Astrocyte (in vitro differentiated cells and primary cell): ENCODE measurements around the gene SSBP3.

Experiments
- EZH2 ChIP-seq: IDR thresholded peaks from 2 replicates; pipeline ENCODE4 v1.6.1; 2012; ENCODE audit warnings: mild to moderate bottlenecking, low read length, inconsistent platforms; ENCODE audit not compliant: insufficient read depth
- TF ChIP-seq, protein P1 (sequence below): IDR thresholded peaks from 2 replicates; pipeline ENCODE4 v1.5.1; 2011; ENCODE audit warnings: low read depth, mild to moderate bottlenecking, inconsistent platforms, low read length, moderate library complexity; ENCODE audit not compliant: insufficient read depth

DNA sequence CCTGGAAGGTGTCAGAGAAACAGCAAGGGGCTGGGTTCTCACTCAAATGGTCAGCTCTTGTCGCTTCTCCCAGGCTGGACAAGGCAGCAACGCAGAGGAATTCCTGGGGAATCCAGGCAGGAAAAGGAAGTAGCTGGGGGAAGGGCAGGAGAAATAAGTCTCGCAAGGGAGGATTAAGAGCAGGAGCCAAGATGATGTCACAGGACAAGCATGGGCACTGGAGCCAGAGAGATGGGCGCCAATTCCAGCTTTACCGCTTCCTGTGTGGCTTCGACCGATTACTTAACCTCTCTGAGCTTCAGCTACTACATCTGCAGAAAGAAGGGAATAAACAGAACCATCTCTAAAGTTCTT, 70.5 kb downstream of the SSBP3 start:
- TF ChIP-seq, protein P1, sequence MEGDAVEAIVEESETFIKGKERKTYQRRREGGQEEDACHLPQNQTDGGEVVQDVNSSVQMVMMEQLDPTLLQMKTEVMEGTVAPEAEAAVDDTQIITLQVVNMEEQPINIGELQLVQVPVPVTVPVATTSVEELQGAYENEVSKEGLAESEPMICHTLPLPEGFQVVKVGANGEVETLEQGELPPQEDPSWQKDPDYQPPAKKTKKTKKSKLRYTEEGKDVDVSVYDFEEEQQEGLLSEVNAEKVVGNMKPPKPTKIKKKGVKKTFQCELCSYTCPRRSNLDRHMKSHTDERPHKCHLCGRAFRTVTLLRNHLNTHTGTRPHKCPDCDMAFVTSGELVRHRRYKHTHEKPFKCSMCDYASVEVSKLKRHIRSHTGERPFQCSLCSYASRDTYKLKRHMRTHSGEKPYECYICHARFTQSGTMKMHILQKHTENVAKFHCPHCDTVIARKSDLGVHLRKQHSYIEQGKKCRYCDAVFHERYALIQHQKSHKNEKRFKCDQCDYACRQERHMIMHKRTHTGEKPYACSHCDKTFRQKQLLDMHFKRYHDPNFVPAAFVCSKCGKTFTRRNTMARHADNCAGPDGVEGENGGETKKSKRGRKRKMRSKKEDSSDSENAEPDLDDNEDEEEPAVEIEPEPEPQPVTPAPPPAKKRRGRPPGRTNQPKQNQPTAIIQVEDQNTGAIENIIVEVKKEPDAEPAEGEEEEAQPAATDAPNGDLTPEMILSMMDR: no peak
- no peak for TF ChIP-seq EZH2
